PC-3 (cell line): ENCODE data around the gene RAB3C. TPM values are rescaled to one million over a fixed set of nuclear protein-coding genes. Genes with fewer than 3 reads are reported as not detected.

Experiments used
- ATAC-seq: fragments of 200-7000 bp; cut with Tn5 transposase; 2 replicates; pipeline ENCODE4 v1.9.1; 2020; ENCODE audit warnings: mild to moderate bottlenecking, moderate library complexity
- BruUV-seq: library from RNA; stranded (reverse); fragments of 400-500 nt; replicated peaks from 2 replicates; lab custom pipeline; 2021; lab: Mats Ljungman, UMichigan
- CTCF ChIA-PET: fragments of 300-600 bp; sonication (Branson Sonifier 250); formaldehyde crosslinking; loops from one replicate; lab custom pipeline; 2022; ENCODE audit warnings: antibody characterized with exemption; lab: Charles Lee
- POLR2A ChIA-PET: fragments of 300-600 bp; sonication (Branson Sonifier 250); formaldehyde crosslinking; loops from one replicate; lab custom pipeline; 2022; ENCODE audit warnings: antibody characterized with exemption; ENCODE audit not compliant: unreplicated experiment; lab: Charles Lee
- DNase-seq: peaks from one replicate; pipeline ENCODE4 v3.0.0-alpha.2; 2015
- H2AFZ ChIP-seq: fragments of 300-600 bp; sonication (generic); 2 replicates; pipeline ENCODE4 v1.6.0; 2016; ENCODE audit warnings: antibody characterized with exemption, low read length
- H3F3A ChIP-seq: fragments of 300-600 bp; sonication (generic); one replicate; pipeline ENCODE4 v1.6.0; 2017; ENCODE audit warnings: antibody characterized with exemption, low read length, control low read depth, mild to moderate bottlenecking; ENCODE audit not compliant: unreplicated experiment
- H3K27ac ChIP-seq: fragments of 300-600 bp; sonication (generic); 2 replicates; pipeline ENCODE4 v1.5.1; 2016; ENCODE audit warnings: mild to moderate bottlenecking, low read length
- H3K27me3 ChIP-seq: fragments of 300-600 bp; sonication (generic); 2 replicates; pipeline ENCODE4 v1.6.1; 2016; ENCODE audit warnings: low read length, mixed read lengths
- H3K36me3 ChIP-seq: fragments of 300-600 bp; sonication (generic); 2 replicates; pipeline ENCODE4 v1.6.1; 2016; ENCODE audit warnings: low read depth, mixed run types, low read length, mixed read lengths
- H3K4me1 ChIP-seq: fragments of 300-600 bp; sonication (generic); 2 replicates; pipeline ENCODE4 v1.5.1; 2016; ENCODE audit warnings: low read length; ENCODE audit not compliant: insufficient read depth
- H3K4me2 ChIP-seq: fragments of 300-600 bp; sonication (generic); 2 replicates; pipeline ENCODE4 v1.6.0; 2016; ENCODE audit warnings: low read length
- H3K4me3 ChIP-seq: fragments of 300-600 bp; sonication (generic); 2 replicates; pipeline ENCODE4 v1.5.1; 2016; ENCODE audit warnings: mild to moderate bottlenecking, low read length, mixed read lengths
- H3K79me2 ChIP-seq: fragments of 300-600 bp; sonication (generic); 2 replicates; pipeline ENCODE4 v1.6.1; 2017; ENCODE audit warnings: low read length, mixed read lengths
- H3K9ac ChIP-seq: fragments of 300-600 bp; sonication (generic); 2 replicates; pipeline ENCODE4 v1.6.0; 2016; ENCODE audit warnings: mild to moderate bottlenecking, low read length
- H3K9me2 ChIP-seq: fragments of 300-600 bp; sonication (generic); replicated peaks from 2 replicates; pipeline ENCODE4 v1.6.1; 2016; ENCODE audit warnings: mixed run types, low read length, mixed read lengths
- H3K9me3 ChIP-seq: fragments of 300-600 bp; sonication (generic); 2 replicates; pipeline ENCODE4 v1.6.1; 2016; ENCODE audit warnings: low read length, mixed read lengths
- H4K20me1 ChIP-seq: fragments of 300-600 bp; sonication (generic); 2 replicates; pipeline ENCODE4 v1.6.1; 2016; ENCODE audit warnings: low read length, mixed read lengths
- EZH2 ChIP-seq: fragments of 300-600 bp; sonication (generic); IDR thresholded peaks from one replicate; pipeline ENCODE4 v1.6.1; 2017; ENCODE audit warnings: antibody characterized with exemption, mild to moderate bottlenecking, low read length; ENCODE audit not compliant: unreplicated experiment
- EZH2phosphoT487 ChIP-seq: fragments of 300-600 bp; sonication (generic); IDR thresholded peaks from 2 replicates; pipeline ENCODE4 v1.6.1; 2018; ENCODE audit warnings: mild to moderate bottlenecking, antibody characterized with exemption, low read length, borderline replicate concordance
- intact Hi-C: fragments of 100-400 bp; cut with micrococcal nuclease; formaldehyde crosslinking; loops from 2 replicates; pipeline ENCODE4 v1.9.0; 2023
- total RNA-seq: library from RNA; depleted of rRNA; stranded (reverse); fragments of >200 nt; gene quantifications from 2 replicates; pipeline ENCODE4 v1.2.3, GENCODE V29; 2014
- TF ChIP-seq, protein P1 (sequence below): fragments of 300-600 bp; sonication (generic); conservative IDR thresholded peaks from 2 replicates; pipeline ENCODE4 v1.5.1; 2017; ENCODE audit warnings: antibody characterized with exemption, low read depth, mild to moderate bottlenecking, low read length

The RAB3C gene
- total RNA-seq, 1 experiment from 2014 or later: not detected

DNA sequence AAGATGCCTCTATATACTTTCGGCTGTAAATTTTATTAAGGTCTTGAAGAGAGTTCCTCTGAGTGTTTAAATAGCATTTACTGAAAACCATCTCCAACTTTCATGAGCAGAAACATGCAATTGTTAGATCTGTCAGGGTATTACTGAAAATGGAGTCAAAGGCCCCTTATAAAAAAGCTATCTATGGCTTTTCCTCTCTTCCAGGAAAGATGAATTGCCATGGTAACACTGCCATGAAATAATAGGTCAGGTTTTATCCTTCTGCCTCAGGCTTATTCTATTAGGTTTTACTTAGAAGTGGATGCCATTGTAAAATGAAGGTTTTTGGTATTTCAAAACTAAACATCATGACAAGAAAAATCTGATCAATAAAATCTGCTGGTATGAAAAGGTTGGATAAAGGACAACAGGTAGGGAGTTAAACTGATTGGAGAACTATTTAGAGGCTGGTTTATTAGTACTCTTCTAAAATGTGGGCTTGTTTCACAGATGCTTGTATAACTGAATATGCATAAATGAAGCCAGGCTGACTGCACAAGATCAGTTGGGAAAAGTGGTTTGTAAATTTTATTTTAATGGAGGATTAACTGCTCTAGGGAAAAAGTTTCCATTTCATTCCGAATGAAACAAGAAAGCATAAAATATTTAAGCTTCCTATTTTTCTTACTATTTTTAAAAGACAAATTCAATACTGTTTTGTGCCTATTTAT lies 135.5 kb downstream of the RAB3C start:
- no TSS peak for BruUV-seq
- POLR2A ChIA-PET: no interaction called here
- H3K4me1 ChIP-seq: no peaks in the 10 kb centered on the region
- no peak overlapping the region for H2AFZ ChIP-seq
- no peaks in the 10 kb centered on the region for H3K9me3 ChIP-seq
- no peak overlapping the region for H3K9ac ChIP-seq
- H3K27ac ChIP-seq: no peak overlapping the region
- no peak overlapping the region for H3K4me2 ChIP-seq
- intact Hi-C loops: no loop called here
- H3F3A ChIP-seq: no peaks in the 10 kb centered on the region
- no peak for DNase-seq
- TF ChIP-seq EZH2phosphoT487 (no peak), EZH2 (no peak)
- TF ChIP-seq, protein P1, sequence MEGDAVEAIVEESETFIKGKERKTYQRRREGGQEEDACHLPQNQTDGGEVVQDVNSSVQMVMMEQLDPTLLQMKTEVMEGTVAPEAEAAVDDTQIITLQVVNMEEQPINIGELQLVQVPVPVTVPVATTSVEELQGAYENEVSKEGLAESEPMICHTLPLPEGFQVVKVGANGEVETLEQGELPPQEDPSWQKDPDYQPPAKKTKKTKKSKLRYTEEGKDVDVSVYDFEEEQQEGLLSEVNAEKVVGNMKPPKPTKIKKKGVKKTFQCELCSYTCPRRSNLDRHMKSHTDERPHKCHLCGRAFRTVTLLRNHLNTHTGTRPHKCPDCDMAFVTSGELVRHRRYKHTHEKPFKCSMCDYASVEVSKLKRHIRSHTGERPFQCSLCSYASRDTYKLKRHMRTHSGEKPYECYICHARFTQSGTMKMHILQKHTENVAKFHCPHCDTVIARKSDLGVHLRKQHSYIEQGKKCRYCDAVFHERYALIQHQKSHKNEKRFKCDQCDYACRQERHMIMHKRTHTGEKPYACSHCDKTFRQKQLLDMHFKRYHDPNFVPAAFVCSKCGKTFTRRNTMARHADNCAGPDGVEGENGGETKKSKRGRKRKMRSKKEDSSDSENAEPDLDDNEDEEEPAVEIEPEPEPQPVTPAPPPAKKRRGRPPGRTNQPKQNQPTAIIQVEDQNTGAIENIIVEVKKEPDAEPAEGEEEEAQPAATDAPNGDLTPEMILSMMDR: no peak
- H3K27me3 ChIP-seq: peaks cover 22% of the 10 kb centered on the region; the same call in 1 of the 2 replicates
- no peak for ATAC-seq
- no peaks in the 10 kb centered on the region for H3K36me3 ChIP-seq
- no peak overlapping the region for H3K4me3 ChIP-seq
- H4K20me1 ChIP-seq: no peaks in the 10 kb centered on the region
- H3K9me2 ChIP-seq: no peaks in the 10 kb centered on the region
- H3K79me2 ChIP-seq: no peaks in the 10 kb centered on the region
- CTCF ChIA-PET: no interaction called here

DNA sequence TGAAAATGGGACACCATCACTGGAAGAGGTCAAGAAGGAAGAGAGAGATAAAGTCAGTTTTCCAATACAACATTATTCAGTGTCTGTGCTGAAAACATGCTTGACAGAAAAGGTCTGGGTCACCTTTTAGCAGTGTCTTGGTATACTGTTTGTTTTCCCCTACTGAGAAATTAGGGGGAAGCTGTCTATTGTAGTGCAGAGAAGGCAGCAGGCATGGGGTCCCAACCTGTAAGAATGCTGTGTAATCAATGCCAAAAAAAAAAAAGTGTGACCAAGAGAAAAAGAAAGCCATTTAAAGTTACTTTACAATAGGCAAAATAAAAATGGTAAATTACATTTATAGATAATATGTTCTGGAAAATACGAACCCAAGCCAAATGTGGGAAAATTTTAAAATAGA lies 139.3 kb downstream of the RAB3C start:
- H3K9me3 ChIP-seq: no peaks in the 10 kb centered on the region
- 0 out of 2 replicates have a peak, but pooled peaks cover 18% of the 10 kb centered on the region for H3K27me3 ChIP-seq
- ChIA-PET POLR2A (no interaction called here), CTCF (no interaction called here)
- H3K9me2 ChIP-seq: no peaks in the 10 kb centered on the region
- no peaks in the 10 kb centered on the region for H4K20me1 ChIP-seq
- H3K4me2 ChIP-seq: no peak overlapping the region
- no peaks in the 10 kb centered on the region for H3K36me3 ChIP-seq
- no peak for TF ChIP-seq EZH2
- no peak for TF ChIP-seq EZH2phosphoT487
- TF ChIP-seq, protein P1: no peak
- intact Hi-C loops: no loop called here
- H3K4me3 ChIP-seq: no peak overlapping the region
- H3K4me1 ChIP-seq: no peaks in the 10 kb centered on the region
- no peak overlapping the region for H3K27ac ChIP-seq
- no peak overlapping the region for H2AFZ ChIP-seq
- no peaks in the 10 kb centered on the region for H3F3A ChIP-seq
- H3K9ac ChIP-seq: no peak overlapping the region
- no peak for ATAC-seq
- BruUV-seq: no TSS peak
- no peaks in the 10 kb centered on the region for H3K79me2 ChIP-seq
- DNase-seq: no peak

DNA sequence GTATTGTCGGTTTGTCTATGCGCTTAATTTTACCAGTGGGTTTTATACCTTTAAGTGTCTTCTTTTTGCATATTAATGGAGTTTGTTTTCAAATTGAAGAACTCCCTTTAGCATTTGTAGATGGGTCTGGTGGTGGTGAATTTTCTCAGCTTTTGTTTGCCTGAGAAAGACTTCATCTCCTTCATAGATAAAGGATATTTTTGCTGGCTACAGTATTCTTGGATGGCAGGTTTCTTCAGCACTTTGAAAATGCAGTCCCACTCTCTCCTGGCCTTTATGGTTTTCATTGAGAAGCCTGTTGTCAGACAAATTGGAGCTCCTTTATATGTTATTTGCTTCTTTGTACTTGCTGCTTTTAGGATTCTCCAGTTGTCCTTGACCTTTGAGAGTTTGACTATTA lies 142.1 kb downstream of the RAB3C start:
- TF ChIP-seq, protein P1: no peak
- TF ChIP-seq EZH2phosphoT487: no peak
- no peak for TF ChIP-seq EZH2
- no peak for DNase-seq
- peaks cover 6% of the 10 kb centered on the region; the same call in 1 of the 2 replicates for H3K27me3 ChIP-seq
- no peaks in the 10 kb centered on the region for H3K36me3 ChIP-seq
- H3K4me1 ChIP-seq: no peaks in the 10 kb centered on the region
- no peak overlapping the region for H3K9ac ChIP-seq
- no peak overlapping the region for H3K4me2 ChIP-seq
- no peak overlapping the region for H2AFZ ChIP-seq
- H3K9me2 ChIP-seq: no peaks in the 10 kb centered on the region
- no TSS peak for BruUV-seq
- CTCF ChIA-PET: no interaction called here
- H3K9me3 ChIP-seq: no peaks in the 10 kb centered on the region
- no peaks in the 10 kb centered on the region for H3F3A ChIP-seq
- no peaks in the 10 kb centered on the region for H4K20me1 ChIP-seq
- intact Hi-C loops: no loop called here
- no peaks in the 10 kb centered on the region for H3K79me2 ChIP-seq
- POLR2A ChIA-PET: no interaction called here
- H3K4me3 ChIP-seq: no peak overlapping the region
- no peak overlapping the region for H3K27ac ChIP-seq
- ATAC-seq: no peak
